Measurements from ENCODE around the gene NDUFAF7. TPM values are rescaled to one million over a fixed set of nuclear protein-coding genes. Genes with fewer than 3 reads are reported as not detected.

Gene NDUFAF7
- total and polyA plus RNA-seq, 9 of the 15 experiments (the other 6 are each of a cell fraction or from before 2014, with no cell fraction given), result 14.9 to 41.6 (median 23.9) TPM

- TF ChIP-seq, protein P1, sequence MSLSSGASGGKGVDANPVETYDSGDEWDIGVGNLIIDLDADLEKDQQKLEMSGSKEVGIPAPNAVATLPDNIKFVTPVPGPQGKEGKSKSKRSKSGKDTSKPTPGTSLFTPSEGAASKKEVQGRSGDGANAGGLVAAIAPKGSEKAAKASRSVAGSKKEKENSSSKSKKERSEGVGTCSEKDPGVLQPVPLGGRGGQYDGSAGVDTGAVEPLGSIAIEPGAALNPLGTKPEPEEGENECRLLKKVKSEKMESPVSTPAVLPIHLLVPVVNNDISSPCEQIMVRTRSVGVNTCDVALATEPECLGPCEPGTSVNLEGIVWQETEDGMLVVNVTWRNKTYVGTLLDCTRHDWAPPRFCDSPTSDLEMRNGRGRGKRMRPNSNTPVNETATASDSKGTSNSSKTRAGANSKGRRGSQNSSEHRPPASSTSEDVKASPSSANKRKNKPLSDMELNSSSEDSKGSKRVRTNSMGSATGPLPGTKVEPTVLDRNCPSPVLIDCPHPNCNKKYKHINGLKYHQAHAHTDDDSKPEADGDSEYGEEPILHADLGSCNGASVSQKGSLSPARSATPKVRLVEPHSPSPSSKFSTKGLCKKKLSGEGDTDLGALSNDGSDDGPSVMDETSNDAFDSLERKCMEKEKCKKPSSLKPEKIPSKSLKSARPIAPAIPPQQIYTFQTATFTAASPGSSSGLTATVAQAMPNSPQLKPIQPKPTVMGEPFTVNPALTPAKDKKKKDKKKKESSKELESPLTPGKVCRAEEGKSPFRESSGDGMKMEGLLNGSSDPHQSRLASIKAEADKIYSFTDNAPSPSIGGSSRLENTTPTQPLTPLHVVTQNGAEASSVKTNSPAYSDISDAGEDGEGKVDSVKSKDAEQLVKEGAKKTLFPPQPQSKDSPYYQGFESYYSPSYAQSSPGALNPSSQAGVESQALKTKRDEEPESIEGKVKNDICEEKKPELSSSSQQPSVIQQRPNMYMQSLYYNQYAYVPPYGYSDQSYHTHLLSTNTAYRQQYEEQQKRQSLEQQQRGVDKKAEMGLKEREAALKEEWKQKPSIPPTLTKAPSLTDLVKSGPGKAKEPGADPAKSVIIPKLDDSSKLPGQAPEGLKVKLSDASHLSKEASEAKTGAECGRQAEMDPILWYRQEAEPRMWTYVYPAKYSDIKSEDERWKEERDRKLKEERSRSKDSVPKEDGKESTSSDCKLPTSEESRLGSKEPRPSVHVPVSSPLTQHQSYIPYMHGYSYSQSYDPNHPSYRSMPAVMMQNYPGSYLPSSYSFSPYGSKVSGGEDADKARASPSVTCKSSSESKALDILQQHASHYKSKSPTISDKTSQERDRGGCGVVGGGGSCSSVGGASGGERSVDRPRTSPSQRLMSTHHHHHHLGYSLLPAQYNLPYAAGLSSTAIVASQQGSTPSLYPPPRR (CRISPR knock-in tag; IDR thresholded peaks at IDR 0.05; ENCODE audit: borderline replicate concordance), result peak; percentile 73; the same call in 1 of the 2 replicates
- TF ChIP-seq CBFA2T2 (conservative IDR thresholded peaks at IDR 0.05) (no peak), ZC3H4 (CRISPR knock-in tag; IDR thresholded peaks at IDR 0.05; ENCODE audit: borderline replicate concordance) (peak; percentile 66; the same call in 1 of the 2 replicates), TAF7 (tag; IDR thresholded peaks at IDR 0.05) (peak; percentile 40; the same call in 1 of the 2 replicates), NKRF (IDR thresholded peaks at IDR 0.05; ENCODE audit: borderline replicate concordance) (peak; percentile 50; the same call in 1 of the 2 replicates), GABPA (tag; conservative IDR thresholded peaks at IDR 0.05; ENCODE audit: low read depth) (peak; percentile 93), SIN3A (IDR thresholded peaks at IDR 0.05; ENCODE audit: borderline replicate concordance in 2 of 2, control insufficient read depth in 1 of 2, low read depth in 2 of 2, low read length in 2 of 2) (0 out of 4 replicates have a peak, but pooled peaks of 1 of the 2 experiments have one; percentile 63), MNT (conservative IDR thresholded peaks at IDR 0.05) (peak; percentile 34 to 80; a peak in 2 of 4 replicates), CTCF (IDR thresholded peaks at IDR 0.05 in 2 of 3, conservative IDR thresholded peaks at IDR 0.05 in 1 of 3; ENCODE audit: insufficient read depth in 2 of 3, low read depth in 1 of 3, low read length in 3 of 3) (no peak), ZNF197 (CRISPR knock-in tag; IDR thresholded peaks at IDR 0.05; ENCODE audit: low read depth) (no peak), NONO (IDR thresholded peaks at IDR 0.05; ENCODE audit: low read depth in 2 of 2, low read length in 1 of 2) (no peak), JUND (IDR thresholded peaks at IDR 0.05; ENCODE audit: borderline replicate concordance, low read depth, low read length) (0 out of 2 replicates have a peak, but pooled peaks have one; percentile 1), JUND (tag; IDR thresholded peaks at IDR 0.05; ENCODE audit: borderline replicate concordance, low read depth, low read length) (no peak), BRF1 (IDR thresholded peaks at IDR 0.05; ENCODE audit: borderline replicate concordance, extremely low read depth, insufficient read length) (no peak)
Observed at GRCh38 chr2:37196320-37197195, 34.9 kb upstream of the NDUFAF7 start, which contains the start of gene CEBPZOS (continued).

Data from K562 (cell line).